Upper lobe of left lung (tissue), 4 donors: ENCODE results near the gene SUPT7L.

Experiments
- EP300 ChIP-seq, 4 donors: sonication (generic); formaldehyde crosslinking; IDR thresholded peaks; one replicate each; pipeline ENCODE4 v1.5.1; 2017; ENCODE audit warnings: antibody characterized with exemption in 4 of 4, control low read depth in 2 of 4
- POLR2A ChIP-seq, 4 donors: fragments of 450-650 bp; IDR thresholded peaks; one replicate each; pipeline ENCODE4 v1.5.1; 2016 to 2017; ENCODE audit warnings: antibody characterized with exemption in 4 of 4, mild to moderate bottlenecking in 2 of 4
- POLR2AphosphoS5 ChIP-seq, 2 donors: sonication (generic); formaldehyde crosslinking; IDR thresholded peaks; one replicate each; pipeline ENCODE4 v1.5.1; 2017; ENCODE audit warnings: antibody characterized with exemption in 2 of 2
- TF ChIP-seq, protein P1 (sequence below), 6 experiments: fragments of 450-650 bp in 4 of 6; fragments of 200-600 bp in 2 of 6; sonication (generic) in 2 of 6; IDR thresholded peaks; one replicate each; pipeline ENCODE4 v1.5.1; 2016 to 2019; ENCODE audit warnings: antibody characterized with exemption in 6 of 6

DNA sequence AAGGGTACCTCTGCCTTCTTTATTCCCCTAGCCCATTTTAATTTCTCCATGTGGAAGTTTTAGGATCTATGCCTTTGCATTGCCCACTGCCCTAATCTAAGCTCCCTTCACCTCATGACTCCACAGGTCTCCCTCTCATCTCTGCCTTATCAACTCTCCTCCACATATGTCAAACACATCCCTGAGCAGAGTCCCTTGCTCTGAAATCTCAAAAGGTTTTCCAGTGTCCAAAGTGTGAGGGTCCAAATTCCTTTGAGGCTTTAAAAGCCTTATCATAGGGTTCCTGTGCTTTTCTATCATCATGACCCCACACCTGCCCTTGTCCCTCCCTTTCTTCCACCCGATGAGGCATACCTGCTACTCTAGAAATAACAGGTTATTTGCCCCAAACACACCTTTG is 38.9 kb upstream of the SUPT7L start:
- TF ChIP-seq, protein P1, sequence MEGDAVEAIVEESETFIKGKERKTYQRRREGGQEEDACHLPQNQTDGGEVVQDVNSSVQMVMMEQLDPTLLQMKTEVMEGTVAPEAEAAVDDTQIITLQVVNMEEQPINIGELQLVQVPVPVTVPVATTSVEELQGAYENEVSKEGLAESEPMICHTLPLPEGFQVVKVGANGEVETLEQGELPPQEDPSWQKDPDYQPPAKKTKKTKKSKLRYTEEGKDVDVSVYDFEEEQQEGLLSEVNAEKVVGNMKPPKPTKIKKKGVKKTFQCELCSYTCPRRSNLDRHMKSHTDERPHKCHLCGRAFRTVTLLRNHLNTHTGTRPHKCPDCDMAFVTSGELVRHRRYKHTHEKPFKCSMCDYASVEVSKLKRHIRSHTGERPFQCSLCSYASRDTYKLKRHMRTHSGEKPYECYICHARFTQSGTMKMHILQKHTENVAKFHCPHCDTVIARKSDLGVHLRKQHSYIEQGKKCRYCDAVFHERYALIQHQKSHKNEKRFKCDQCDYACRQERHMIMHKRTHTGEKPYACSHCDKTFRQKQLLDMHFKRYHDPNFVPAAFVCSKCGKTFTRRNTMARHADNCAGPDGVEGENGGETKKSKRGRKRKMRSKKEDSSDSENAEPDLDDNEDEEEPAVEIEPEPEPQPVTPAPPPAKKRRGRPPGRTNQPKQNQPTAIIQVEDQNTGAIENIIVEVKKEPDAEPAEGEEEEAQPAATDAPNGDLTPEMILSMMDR (IDR thresholded peaks at IDR 0.05) = no peak
- TF ChIP-seq POLR2AphosphoS5 (IDR thresholded peaks at IDR 0.05) = no peak
- no peak for TF ChIP-seq POLR2A (IDR thresholded peaks at IDR 0.05)
- no peak for TF ChIP-seq EP300 (IDR thresholded peaks at IDR 0.05)
